ENCODE measurements around the gene SLC22A31. TPM values are rescaled to one million over a fixed set of nuclear protein-coding genes. Genes with fewer than 3 reads are reported as not detected.

Gene SLC22A31
- total RNA-seq, 1 donor from 2014 or later = not detected

GRCh38 chr16:89184933-89185794 lies 15.2 kb downstream of the SLC22A31 start:
- FAIRE-seq (no peak), DNase-seq (ENCODE audit: low spot score in 2 of 2) (no peak)

- DNase-seq (ENCODE audit: low spot score in 2 of 2) = no peak
- no peak for FAIRE-seq
Measured at GRCh38 chr16:89184677-89184932, 15.7 kb downstream of the SLC22A31 start.

- FAIRE-seq (no peak), DNase-seq (ENCODE audit: low spot score in 2 of 2) (no peak)
Measured at GRCh38 chr16:89183975-89184676, 16.2 kb downstream of the SLC22A31 start.

- no peak for FAIRE-seq
- no peak for DNase-seq (ENCODE audit: low spot score in 2 of 2)
Measured at GRCh38 chr16:89183463-89183862, 16.9 kb downstream of the SLC22A31 start.

GRCh38 chr16:89179656-89180315 lies 20.6 kb downstream of the SLC22A31 start:
- no peak for FAIRE-seq
- DNase-seq (ENCODE audit: low spot score in 2 of 2) = no peak

GRCh38 chr16:89179148-89179484 lies 21.2 kb downstream of the SLC22A31 start:
- no peak for FAIRE-seq
- DNase-seq (ENCODE audit: low spot score in 2 of 2) = no peak

GRCh38 chr16:89178453-89179147 lies 21.7 kb downstream of the SLC22A31 start:
- DNase-seq (ENCODE audit: low spot score in 2 of 2) (no peak), FAIRE-seq (no peak)

- FAIRE-seq (no peak), DNase-seq (ENCODE audit: low spot score in 2 of 2) (no peak)
Measured at GRCh38 chr16:89177501-89177900, 22.8 kb downstream of the SLC22A31 start.

GRCh38 chr16:89176717-89177116 lies 23.6 kb downstream of the SLC22A31 start:
- no peak for FAIRE-seq
- no peak for DNase-seq (ENCODE audit: low spot score in 2 of 2)

- DNase-seq (ENCODE audit: low spot score in 2 of 2) (no peak), FAIRE-seq (no peak)
Measured at GRCh38 chr16:89176147-89176690, 24.1 kb downstream of the SLC22A31 start.

GRCh38 chr16:89175280-89176146 lies 24.8 kb downstream of the SLC22A31 start:
- FAIRE-seq (no peak), DNase-seq (ENCODE audit: low spot score in 2 of 2) (no peak)

GRCh38 chr16:89174877-89175276 lies 25.5 kb downstream of the SLC22A31 start:
- no peak for FAIRE-seq
- no peak for DNase-seq (ENCODE audit: low spot score in 2 of 2)

- FAIRE-seq (no peak), DNase-seq (ENCODE audit: low spot score in 2 of 2) (no peak)
Measured at GRCh38 chr16:89174055-89174827, 26.1 kb downstream of the SLC22A31 start.

GRCh38 chr16:89173174-89173921 lies 27.0 kb downstream of the SLC22A31 start:
- DNase-seq (ENCODE audit: low spot score in 2 of 2) (no peak), FAIRE-seq (no peak)

- FAIRE-seq (no peak), DNase-seq (ENCODE audit: low spot score in 2 of 2) (no peak)
Measured at GRCh38 chr16:89172528-89173173, 27.7 kb downstream of the SLC22A31 start.

GRCh38 chr16:89172171-89172527 lies 28.2 kb downstream of the SLC22A31 start:
- FAIRE-seq (no peak), DNase-seq (ENCODE audit: low spot score in 2 of 2) (no peak)

- FAIRE-seq (no peak), DNase-seq (ENCODE audit: low spot score in 2 of 2) (peak; percentile 96 to 100)
Measured at GRCh38 chr16:89171216-89172170, 28.8 kb downstream of the SLC22A31 start, which contains the start of gene CDH15. CDH15 (plus strand) TSS chr16:89171748; CDS start chr16:89171832, 84 bp downstream.
